Measurements from ENCODE around the gene RPL31. TPM values are rescaled to one million over a fixed set of nuclear protein-coding genes. Genes with fewer than 3 reads are reported as not detected.

Gene RPL31
- total and polyA plus RNA-seq, 2 donors (not counting 1 experiment from before 2014, with no cell fraction given), result 1,159 to 2,636 TPM

DNA sequence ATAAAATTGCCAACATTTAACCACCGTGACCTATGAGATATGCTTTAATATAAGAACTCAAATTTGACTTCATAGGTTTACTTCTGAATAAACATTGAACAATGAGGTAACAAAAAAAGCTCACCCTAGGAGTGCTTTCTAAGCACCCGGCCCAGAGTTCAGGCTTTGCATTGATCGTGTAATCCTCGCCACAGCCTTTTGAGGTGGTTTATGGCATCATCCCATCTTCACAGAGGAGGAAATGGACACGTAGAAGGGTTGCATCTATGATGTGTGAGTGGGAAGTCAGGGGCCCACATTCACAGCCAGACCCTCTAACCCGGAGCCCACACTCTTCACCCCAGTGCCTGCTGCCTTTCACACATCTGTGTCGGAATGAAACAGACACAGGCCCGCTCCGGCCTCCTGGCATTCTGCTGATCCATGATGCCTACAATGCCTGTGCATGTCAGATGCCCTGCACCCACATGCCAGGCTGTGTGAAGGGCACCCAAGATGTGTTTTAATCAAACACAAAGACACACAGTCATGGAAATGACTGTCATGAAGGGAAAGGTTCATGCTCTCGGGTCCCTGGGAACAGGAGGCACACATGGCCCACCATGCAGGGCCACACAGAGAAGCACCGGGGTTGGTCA, 48.6 kb upstream of the RPL31 start:
- no peak overlapping the region for H3K4me3 ChIP-seq (replicated peaks in 1 of 4; ENCODE audit: control extremely low read depth in 1 of 4, insufficient read depth in 1 of 4, low read depth in 3 of 4, low read length in 4 of 4)
- no peak overlapping the region for H3K27ac ChIP-seq (ENCODE audit: insufficient read depth, low read length)
- no peak overlapping the region for H3K9ac ChIP-seq (ENCODE audit: insufficient read depth, low read length)
- no peak overlapping the region for H2AFZ ChIP-seq (ENCODE audit: low read length)
- no peaks in the 10 kb centered on the region for H3K9me3 ChIP-seq (ENCODE audit: control insufficient read depth, insufficient read depth, low read depth, low read length)
- TF ChIP-seq, protein P1, sequence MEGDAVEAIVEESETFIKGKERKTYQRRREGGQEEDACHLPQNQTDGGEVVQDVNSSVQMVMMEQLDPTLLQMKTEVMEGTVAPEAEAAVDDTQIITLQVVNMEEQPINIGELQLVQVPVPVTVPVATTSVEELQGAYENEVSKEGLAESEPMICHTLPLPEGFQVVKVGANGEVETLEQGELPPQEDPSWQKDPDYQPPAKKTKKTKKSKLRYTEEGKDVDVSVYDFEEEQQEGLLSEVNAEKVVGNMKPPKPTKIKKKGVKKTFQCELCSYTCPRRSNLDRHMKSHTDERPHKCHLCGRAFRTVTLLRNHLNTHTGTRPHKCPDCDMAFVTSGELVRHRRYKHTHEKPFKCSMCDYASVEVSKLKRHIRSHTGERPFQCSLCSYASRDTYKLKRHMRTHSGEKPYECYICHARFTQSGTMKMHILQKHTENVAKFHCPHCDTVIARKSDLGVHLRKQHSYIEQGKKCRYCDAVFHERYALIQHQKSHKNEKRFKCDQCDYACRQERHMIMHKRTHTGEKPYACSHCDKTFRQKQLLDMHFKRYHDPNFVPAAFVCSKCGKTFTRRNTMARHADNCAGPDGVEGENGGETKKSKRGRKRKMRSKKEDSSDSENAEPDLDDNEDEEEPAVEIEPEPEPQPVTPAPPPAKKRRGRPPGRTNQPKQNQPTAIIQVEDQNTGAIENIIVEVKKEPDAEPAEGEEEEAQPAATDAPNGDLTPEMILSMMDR (conservative IDR thresholded peaks at IDR 0.05 in 1 of 2, IDR thresholded peaks at IDR 0.05 in 1 of 2; ENCODE audit: low read depth in 1 of 2, low read length in 2 of 2), result no peak
- no peak for TF ChIP-seq EZH2 (IDR thresholded peaks at IDR 0.05; ENCODE audit: low read length, missing control alignments)
- no peak overlapping the region for H3K4me2 ChIP-seq (ENCODE audit: extremely low read depth, insufficient read depth, low read length)
- no peaks in the 10 kb centered on the region for H4K20me1 ChIP-seq (ENCODE audit: control insufficient read depth, extremely low read depth, insufficient read depth, low read length)
- no peaks in the 10 kb centered on the region for H3K27me3 ChIP-seq (ENCODE audit: control insufficient read depth, insufficient read depth, low read length)
- no peaks in the 10 kb centered on the region for H3K36me3 ChIP-seq (ENCODE audit: control insufficient read depth, insufficient read depth, low read length)
- peaks cover 3% of the 10 kb centered on the region for H3K4me1 ChIP-seq (ENCODE audit: control insufficient read depth, extremely low read depth, insufficient read depth, low read length)
- no peak for DNase-seq (ENCODE audit: low read depth in 2 of 2)
- no peaks in the 10 kb centered on the region for H3K79me2 ChIP-seq (ENCODE audit: control insufficient read depth, insufficient read depth, low read length)

DNA sequence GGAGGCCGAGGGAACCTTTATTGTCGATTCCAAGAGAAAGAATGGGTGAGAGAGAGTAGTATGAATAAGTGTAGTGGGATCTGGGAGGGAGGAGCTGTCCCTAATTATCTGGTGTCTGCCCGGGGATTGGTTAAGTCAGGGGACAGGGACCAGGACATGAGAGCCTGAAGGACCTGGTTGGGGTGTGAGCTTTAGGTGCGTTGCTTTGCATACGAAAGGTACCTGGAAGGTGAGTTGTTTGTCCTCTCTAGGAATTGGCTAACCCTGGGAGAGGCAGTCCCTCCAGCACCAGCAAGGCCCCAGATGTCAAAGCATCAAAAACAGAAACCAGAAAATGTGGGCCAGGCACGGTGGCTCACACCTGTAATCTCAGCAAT, 48.1 kb upstream of the RPL31 start:
- Histone ChIP-seq H3K9me3 (ENCODE audit: control insufficient read depth, insufficient read depth, low read depth, low read length) (no peaks in the 10 kb centered on the region), H2AFZ (ENCODE audit: low read length) (no peak overlapping the region), H3K79me2 (ENCODE audit: control insufficient read depth, insufficient read depth, low read length) (no peaks in the 10 kb centered on the region), H3K4me2 (ENCODE audit: extremely low read depth, insufficient read depth, low read length) (no peak overlapping the region), H3K9ac (ENCODE audit: insufficient read depth, low read length) (no peak overlapping the region), H3K27ac (ENCODE audit: insufficient read depth, low read length) (no peak overlapping the region), H3K4me1 (ENCODE audit: control insufficient read depth, extremely low read depth, insufficient read depth, low read length) (peaks cover 3% of the 10 kb centered on the region), H3K4me3 (replicated peaks in 1 of 4; ENCODE audit: control extremely low read depth in 1 of 4, insufficient read depth in 1 of 4, low read depth in 3 of 4, low read length in 4 of 4) (no peak overlapping the region), H4K20me1 (ENCODE audit: control insufficient read depth, extremely low read depth, insufficient read depth, low read length) (no peaks in the 10 kb centered on the region), H3K27me3 (ENCODE audit: control insufficient read depth, insufficient read depth, low read length) (no peaks in the 10 kb centered on the region), H3K36me3 (ENCODE audit: control insufficient read depth, insufficient read depth, low read length) (no peaks in the 10 kb centered on the region)
- DNase-seq (ENCODE audit: low read depth in 2 of 2), result no peak
- TF ChIP-seq, protein P1 (conservative IDR thresholded peaks at IDR 0.05 in 1 of 2, IDR thresholded peaks at IDR 0.05 in 1 of 2; ENCODE audit: low read depth in 1 of 2, low read length in 2 of 2), result no peak
- TF ChIP-seq EZH2 (IDR thresholded peaks at IDR 0.05; ENCODE audit: low read length, missing control alignments), result no peak

DNA sequence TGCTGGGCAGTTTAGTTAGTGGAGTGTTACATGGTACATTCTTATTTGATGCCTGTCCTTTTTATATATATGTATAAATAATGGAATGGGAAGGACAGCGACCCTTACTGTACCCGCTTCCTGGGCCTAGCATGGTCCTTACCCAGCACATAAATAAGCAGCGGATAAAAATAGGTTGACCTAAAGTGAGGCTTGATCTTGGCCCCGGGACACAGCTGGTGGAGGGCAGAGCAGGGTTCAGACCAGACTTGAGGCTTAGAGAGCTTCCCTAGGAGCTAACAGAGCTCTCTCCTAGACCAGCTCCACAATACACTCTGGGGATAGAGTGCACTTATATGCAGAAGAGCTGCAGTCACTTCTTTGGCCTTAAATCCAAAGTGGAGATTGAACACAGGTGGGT, 46.9 kb upstream of the RPL31 start:
- Histone ChIP-seq H3K9me3 (ENCODE audit: control insufficient read depth, insufficient read depth, low read depth, low read length) (no peaks in the 10 kb centered on the region), H4K20me1 (ENCODE audit: control insufficient read depth, extremely low read depth, insufficient read depth, low read length) (no peaks in the 10 kb centered on the region), H3K9ac (ENCODE audit: insufficient read depth, low read length) (no peak overlapping the region), H2AFZ (ENCODE audit: low read length) (no peak overlapping the region), H3K4me1 (ENCODE audit: control insufficient read depth, extremely low read depth, insufficient read depth, low read length) (peaks cover 3% of the 10 kb centered on the region), H3K36me3 (ENCODE audit: control insufficient read depth, insufficient read depth, low read length) (no peaks in the 10 kb centered on the region), H3K4me3 (replicated peaks in 1 of 4; ENCODE audit: control extremely low read depth in 1 of 4, insufficient read depth in 1 of 4, low read depth in 3 of 4, low read length in 4 of 4) (no peak overlapping the region), H3K79me2 (ENCODE audit: control insufficient read depth, insufficient read depth, low read length) (no peaks in the 10 kb centered on the region), H3K27ac (ENCODE audit: insufficient read depth, low read length) (no peak overlapping the region), H3K4me2 (ENCODE audit: extremely low read depth, insufficient read depth, low read length) (no peak overlapping the region), H3K27me3 (ENCODE audit: control insufficient read depth, insufficient read depth, low read length) (no peaks in the 10 kb centered on the region)
- no peak for DNase-seq (ENCODE audit: low read depth in 2 of 2)
- TF ChIP-seq, protein P1 (conservative IDR thresholded peaks at IDR 0.05 in 1 of 2, IDR thresholded peaks at IDR 0.05 in 1 of 2; ENCODE audit: low read depth in 1 of 2, low read length in 2 of 2), result no peak
- no peak for TF ChIP-seq EZH2 (IDR thresholded peaks at IDR 0.05; ENCODE audit: low read length, missing control alignments)

Measured in fibroblast of lung (primary cell).